Retinal pigment epithelial cell (primary cell): Measurements from ENCODE around the gene RELT.

ENCODE experiments used
- DNase-seq: peaks from one replicate; pipeline ENCODE4 v3.0.0-alpha.2; 2010; ENCODE audit warnings: low read depth
- H3K4me3 ChIP-seq: 2 replicates; pipeline ENCODE4 v1.5.1; 2011; ENCODE audit warnings: mild to moderate bottlenecking, low read length, control low read depth, moderate library complexity
- CTCF ChIP-seq: conservative IDR thresholded peaks from 2 replicates; pipeline ENCODE4 v1.5.1; 2011; ENCODE audit warnings: low read depth, low read length, control low read depth, inconsistent platforms

Gene RELT

GRCh38 chr11:73412308-73412707 is 36.1 kb downstream of the RELT start:
- no peak overlapping the region for H3K4me3 ChIP-seq
- no peak for TF ChIP-seq CTCF
- no peak for DNase-seq

- TF ChIP-seq CTCF = no peak
- no peak overlapping the region for H3K4me3 ChIP-seq
- no peak for DNase-seq
These were observed 37.1 kb downstream of the RELT start for GRCh38 chr11:73413256-73413655.

GRCh38 chr11:73414977-73415651 is 38.9 kb downstream of the RELT start:
- no peak overlapping the region for H3K4me3 ChIP-seq
- no peak for DNase-seq
- no peak for TF ChIP-seq CTCF

GRCh38 chr11:73415854-73416615 is 39.8 kb downstream of the RELT start:
- DNase-seq = no peak
- H3K4me3 ChIP-seq = no peak overlapping the region
- no peak for TF ChIP-seq CTCF

GRCh38 chr11:73416786-73417185 is 40.6 kb downstream of the RELT start:
- no peak overlapping the region for H3K4me3 ChIP-seq
- TF ChIP-seq CTCF = no peak
- no peak for DNase-seq

- no peak for TF ChIP-seq CTCF
- DNase-seq = no peak
- H3K4me3 ChIP-seq = no peak overlapping the region
These were observed 43.9 kb downstream of the RELT start for GRCh38 chr11:73420136-73420535.

- no peak overlapping the region for H3K4me3 ChIP-seq
- DNase-seq = no peak
- TF ChIP-seq CTCF = no peak
These were observed 46.7 kb downstream of the RELT start for GRCh38 chr11:73422886-73423285.
